CD4-positive, alpha-beta T cell (primary cell): Measurements from ENCODE around the gene ADAMTS17. TPM values are rescaled to one million over a fixed set of nuclear protein-coding genes. Genes with fewer than 3 reads are reported as not detected.
A peak's percentile ranks its signal among the peaks of the same experiment; 100 is the strongest.

Experiments
- ATAC-seq: fragments of 200-7000 bp; cut with Tn5 transposase; one replicate; pipeline ENCODE4 v1.10.0; 2022; ENCODE audit warnings: mild to moderate bottlenecking; ENCODE audit not compliant: poor library complexity
- CTCF ChIA-PET: fragments of 350-600 bp; sonication (Branson Sonifier 250); formaldehyde crosslinking; loops from one replicate; lab custom pipeline; 2021; ENCODE audit warnings: antibody characterized with exemption, inconsistent platforms; lab: Charles Lee
- POLR2A ChIA-PET: fragments of 350-600 bp; sonication (Branson Sonifier 250); formaldehyde crosslinking; loops from one replicate; lab custom pipeline; 2021; ENCODE audit warnings: antibody characterized with exemption, inconsistent platforms; lab: Charles Lee
- DNase-seq, 14 experiments: peaks; one replicate each; pipeline ENCODE4 v3.0.0-alpha.2; 2013 to 2020; ENCODE audit warnings: mixed read lengths in 2 of 14
- H3K27ac ChIP-seq, 2 donors: one replicate each; pipeline versions ENCODE4 v1.5.1 to v1.7.0; 2013; ENCODE audit warnings: low read length in 2 of 2, low read depth in 1 of 2, mild to moderate bottlenecking in 1 of 2
- H3K27me3 ChIP-seq, 2 experiments: 1 replicate in 1 of 2; 2 replicates in 1 of 2; pipeline versions ENCODE4 v1.6.1 to v1.7.0; 2013; ENCODE audit warnings: low read length in 2 of 2, control low read depth in 1 of 2, mild to moderate bottlenecking in 1 of 2, moderate library complexity in 1 of 2; ENCODE audit not compliant: insufficient read depth in 2 of 2, control insufficient read depth in 1 of 2
- H3K36me3 ChIP-seq: one replicate; pipeline ENCODE4 v1.6.1; 2013; ENCODE audit warnings: low read length, control low read depth; ENCODE audit not compliant: insufficient read depth
- H3K4me1 ChIP-seq: one replicate; pipeline ENCODE4 v1.6.1; 2013; ENCODE audit warnings: low read length, control low read depth; ENCODE audit not compliant: insufficient read depth
- H3K4me3 ChIP-seq: one replicate; pipeline ENCODE4 v1.5.1; 2013; ENCODE audit warnings: mild to moderate bottlenecking, low read length, moderate library complexity
- H3K9me3 ChIP-seq, 2 experiments: 1 replicate in 1 of 2; 2 replicates in 1 of 2; pipeline versions ENCODE4 v1.6.1 to v1.7.0; 2013; ENCODE audit warnings: low read length in 2 of 2, mild to moderate bottlenecking in 2 of 2, control low read depth in 1 of 2, moderate library complexity in 1 of 2; ENCODE audit not compliant: control insufficient read depth in 1 of 2, insufficient read depth in 1 of 2
- H3K27ac Mint-ChIP-seq: one replicate; pipeline ENCODE4 v1.8.0; 2020; ENCODE audit warnings: mixed read lengths
- H3K27me3 Mint-ChIP-seq: one replicate; pipeline ENCODE4 v1.8.0; 2021; ENCODE audit warnings: mixed read lengths
- H3K36me3 Mint-ChIP-seq: one replicate; pipeline ENCODE4 v1.8.0; 2021; ENCODE audit warnings: low read depth, mixed read lengths
- H3K4me1 Mint-ChIP-seq: one replicate; pipeline ENCODE4 v1.8.0; 2021; ENCODE audit warnings: low read depth, mixed read lengths
- H3K4me3 Mint-ChIP-seq: one replicate; pipeline ENCODE4 v1.8.0; 2020; ENCODE audit warnings: mild to moderate bottlenecking, mixed read lengths
- H3K9me3 Mint-ChIP-seq: one replicate; pipeline ENCODE4 v1.8.0; 2020; ENCODE audit warnings: mixed read lengths
- intact Hi-C, 2 experiments: fragments of 100-400 bp; cut with DNase I in 1 of 2; cut with micrococcal nuclease in 1 of 2; formaldehyde crosslinking; loops; one replicate each; pipeline versions ENCODE4 v1.15.1 to v1.9.0; 2023 to 2025; cut with DNase I, micrococcal nuclease
- total RNA-seq, 174 experiments: library from RNA in 2 of 174; stranded (reverse) in 2 of 174; gene quantifications; one replicate each; pipeline ENCODE4 v1.2.3 and lab custom pipeline; 2021 to 2026
- TF ChIP-seq, protein P1 (sequence below): fragments of 200-600 bp; IDR thresholded peaks from one replicate; pipeline ENCODE4 v1.8.0; 2022; ENCODE audit warnings: antibody characterized with exemption, mild to moderate bottlenecking

Gene ADAMTS17
- total RNA-seq, 2 experiments from 2014 or later, result 9.9 to 13.2 TPM

DNA sequence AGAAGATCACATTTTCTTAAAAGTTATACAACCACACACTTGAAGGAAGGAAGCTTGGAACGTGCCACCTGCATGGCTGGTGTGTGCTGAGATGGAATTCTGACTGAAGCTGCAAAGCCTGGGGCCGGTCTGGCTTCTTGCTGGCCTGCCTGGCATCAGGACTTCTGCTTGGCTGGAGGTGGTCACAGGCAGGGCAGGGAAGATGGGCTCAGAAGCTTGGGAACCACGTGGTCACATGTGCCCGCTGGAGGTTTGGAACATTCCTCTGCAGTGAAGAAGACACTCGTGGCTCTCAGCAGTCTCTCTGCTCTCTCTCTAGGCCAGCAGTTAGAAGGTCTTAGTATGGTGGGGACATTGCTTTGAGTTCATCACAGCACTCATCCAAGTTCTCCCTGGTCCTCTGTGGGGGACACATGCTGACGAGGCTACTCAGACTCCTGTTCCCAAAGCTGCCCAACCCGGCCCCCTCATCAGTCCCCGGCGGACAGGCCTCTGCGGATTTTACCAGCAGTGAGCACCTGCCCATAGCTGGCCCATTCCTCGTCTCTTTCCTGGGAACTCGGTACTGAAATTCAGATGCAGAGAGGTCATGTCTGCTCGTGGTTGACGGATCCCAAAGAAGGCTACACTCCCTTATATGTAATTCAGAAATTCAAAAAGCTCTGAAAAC, 229.0 kb downstream of the ADAMTS17 start:
- peaks cover 12% of the 10 kb centered on the region for H3K36me3 Mint-ChIP-seq
- peaks cover 38% of the 10 kb centered on the region for H3K4me1 Mint-ChIP-seq
- no peaks in the 10 kb centered on the region for H3K36me3 ChIP-seq
- H3K9me3 Mint-ChIP-seq, result no peaks in the 10 kb centered on the region
- ATAC-seq (no peak), DNase-seq (no peak)
- no peak overlapping the region for H3K4me3 Mint-ChIP-seq
- no peaks in the 10 kb centered on the region for H3K9me3 ChIP-seq
- POLR2A ChIA-PET, result no interaction called here
- intact Hi-C loops, result no loop called here
- H3K4me3 ChIP-seq, result no peak overlapping the region
- TF ChIP-seq, protein P1, sequence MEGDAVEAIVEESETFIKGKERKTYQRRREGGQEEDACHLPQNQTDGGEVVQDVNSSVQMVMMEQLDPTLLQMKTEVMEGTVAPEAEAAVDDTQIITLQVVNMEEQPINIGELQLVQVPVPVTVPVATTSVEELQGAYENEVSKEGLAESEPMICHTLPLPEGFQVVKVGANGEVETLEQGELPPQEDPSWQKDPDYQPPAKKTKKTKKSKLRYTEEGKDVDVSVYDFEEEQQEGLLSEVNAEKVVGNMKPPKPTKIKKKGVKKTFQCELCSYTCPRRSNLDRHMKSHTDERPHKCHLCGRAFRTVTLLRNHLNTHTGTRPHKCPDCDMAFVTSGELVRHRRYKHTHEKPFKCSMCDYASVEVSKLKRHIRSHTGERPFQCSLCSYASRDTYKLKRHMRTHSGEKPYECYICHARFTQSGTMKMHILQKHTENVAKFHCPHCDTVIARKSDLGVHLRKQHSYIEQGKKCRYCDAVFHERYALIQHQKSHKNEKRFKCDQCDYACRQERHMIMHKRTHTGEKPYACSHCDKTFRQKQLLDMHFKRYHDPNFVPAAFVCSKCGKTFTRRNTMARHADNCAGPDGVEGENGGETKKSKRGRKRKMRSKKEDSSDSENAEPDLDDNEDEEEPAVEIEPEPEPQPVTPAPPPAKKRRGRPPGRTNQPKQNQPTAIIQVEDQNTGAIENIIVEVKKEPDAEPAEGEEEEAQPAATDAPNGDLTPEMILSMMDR, result no peak
- H3K27ac Mint-ChIP-seq, result peak overlapping the region; percentile 72
- H3K4me1 ChIP-seq, result peaks cover 21% of the 10 kb centered on the region
- H3K27ac ChIP-seq, result no peak overlapping the region
- no peaks in the 10 kb centered on the region for H3K27me3 Mint-ChIP-seq
- H3K27me3 ChIP-seq, result no peaks in the 10 kb centered on the region
- CTCF ChIA-PET, result no interaction called here

- ATAC-seq (no peak), DNase-seq (no peak)
- Mint-ChIP-seq H3K36me3 (peaks cover 5% of the 10 kb centered on the region), H3K9me3 (no peaks in the 10 kb centered on the region), H3K4me3 (no peak overlapping the region), H3K4me1 (peaks cover 38% of the 10 kb centered on the region), H3K27me3 (no peaks in the 10 kb centered on the region), H3K27ac (peak overlapping the region; percentile 72)
- Histone ChIP-seq H3K36me3 (no peaks in the 10 kb centered on the region), H3K9me3 (no peaks in the 10 kb centered on the region), H3K4me1 (peaks cover 21% of the 10 kb centered on the region), H3K4me3 (no peak overlapping the region), H3K27ac (peak overlapping the region in 1 of 2 donors; percentile 26), H3K27me3 (no peaks in the 10 kb centered on the region)
- TF ChIP-seq, protein P1, result no peak
- CTCF ChIA-PET, result no interaction called here
- POLR2A ChIA-PET, result interaction anchor here (0.6 kb wide), 1 partner anchor 306 kb away, joined by 3 read pairs; no protein-coding TSS in a partner anchor
- intact Hi-C loops, result no loop called here
Observed at GRCh38 chr15:100112061-100112420, 229.7 kb downstream of the ADAMTS17 start.

- Histone ChIP-seq H3K4me1 (peaks cover 21% of the 10 kb centered on the region), H3K36me3 (no peaks in the 10 kb centered on the region), H3K4me3 (no peak overlapping the region), H3K27me3 (no peaks in the 10 kb centered on the region), H3K27ac (peak overlapping the region in 1 of 2 donors; percentile 26), H3K9me3 (no peaks in the 10 kb centered on the region)
- peaks cover 38% of the 10 kb centered on the region for H3K4me1 Mint-ChIP-seq
- no peaks in the 10 kb centered on the region for H3K27me3 Mint-ChIP-seq
- CTCF ChIA-PET, result no interaction called here
- POLR2A ChIA-PET, result interaction anchor here (0.6 kb wide), 1 partner anchor 305 kb away, joined by 3 read pairs; no protein-coding TSS in a partner anchor
- peak in 6 of 14 experiments; percentile 6 to 36 (median 20) for DNase-seq
- no peaks in the 10 kb centered on the region for H3K36me3 Mint-ChIP-seq
- H3K9me3 Mint-ChIP-seq, result no peaks in the 10 kb centered on the region
- intact Hi-C loops, result no loop called here
- H3K27ac Mint-ChIP-seq, result peak overlapping the region; percentile 72
- H3K4me3 Mint-ChIP-seq, result peak overlapping the region; percentile 70
- peak; percentile 52 for ATAC-seq
- TF ChIP-seq, protein P1, result no peak
Observed at GRCh38 chr15:100111125-100112060, 230.4 kb downstream of the ADAMTS17 start.
